Measurements from ENCODE around the gene RPL38. TPM values are rescaled to one million over a fixed set of nuclear protein-coding genes. Genes with fewer than 3 reads are reported as not detected.

The RPL38 gene
- 2,416 to 3,988 TPM (median 2,703 TPM) in 5 replicates for total RNA-seq (2022; extraction: Qiagen RNA extraction; ENCODE audit: low read depth)

DNA sequence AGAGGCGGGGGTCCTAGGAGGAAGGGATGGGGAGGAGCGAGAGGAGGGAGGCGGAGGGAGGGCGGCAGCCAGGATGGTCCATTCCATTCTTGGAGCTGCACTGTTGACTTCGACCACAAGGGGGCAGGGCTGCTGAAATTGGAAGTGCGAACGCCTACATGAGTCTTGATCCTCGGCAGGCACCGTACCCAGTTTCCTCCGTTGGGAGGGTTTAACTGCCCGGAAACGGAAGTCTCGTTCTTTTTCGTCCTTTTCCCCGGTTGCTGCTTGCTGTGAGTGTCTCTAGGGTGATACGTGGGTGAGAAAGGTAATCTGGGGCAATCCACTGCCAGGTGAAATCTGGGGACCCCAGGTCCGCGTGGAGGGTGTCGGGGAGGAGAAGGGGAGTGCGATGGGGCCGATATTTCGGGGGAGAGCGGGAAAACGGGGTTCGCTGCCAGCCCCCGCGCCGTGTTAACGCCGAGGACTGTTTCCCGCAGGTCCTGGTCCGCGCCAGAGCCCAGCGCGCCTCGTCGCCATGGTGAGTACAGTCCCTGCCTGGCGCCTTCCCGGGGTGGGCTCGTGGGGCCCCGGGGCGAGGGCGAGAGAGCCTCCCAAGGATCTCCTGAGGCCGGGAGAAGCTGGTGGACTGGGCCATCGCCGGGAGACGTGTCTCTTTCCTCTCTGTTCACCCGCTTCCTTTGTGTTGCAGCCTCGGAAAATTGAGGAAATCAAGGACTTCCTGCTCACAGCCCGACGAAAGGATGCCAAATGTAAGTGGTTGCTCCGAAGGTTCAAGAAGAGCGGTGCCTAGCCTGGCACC, at the start of gene RPL38:
RPL38 (plus strand) TSS at position 240 of the 802 bp plus-strand sequence; CDS start at position 518, 278 bp downstream.

DNA sequence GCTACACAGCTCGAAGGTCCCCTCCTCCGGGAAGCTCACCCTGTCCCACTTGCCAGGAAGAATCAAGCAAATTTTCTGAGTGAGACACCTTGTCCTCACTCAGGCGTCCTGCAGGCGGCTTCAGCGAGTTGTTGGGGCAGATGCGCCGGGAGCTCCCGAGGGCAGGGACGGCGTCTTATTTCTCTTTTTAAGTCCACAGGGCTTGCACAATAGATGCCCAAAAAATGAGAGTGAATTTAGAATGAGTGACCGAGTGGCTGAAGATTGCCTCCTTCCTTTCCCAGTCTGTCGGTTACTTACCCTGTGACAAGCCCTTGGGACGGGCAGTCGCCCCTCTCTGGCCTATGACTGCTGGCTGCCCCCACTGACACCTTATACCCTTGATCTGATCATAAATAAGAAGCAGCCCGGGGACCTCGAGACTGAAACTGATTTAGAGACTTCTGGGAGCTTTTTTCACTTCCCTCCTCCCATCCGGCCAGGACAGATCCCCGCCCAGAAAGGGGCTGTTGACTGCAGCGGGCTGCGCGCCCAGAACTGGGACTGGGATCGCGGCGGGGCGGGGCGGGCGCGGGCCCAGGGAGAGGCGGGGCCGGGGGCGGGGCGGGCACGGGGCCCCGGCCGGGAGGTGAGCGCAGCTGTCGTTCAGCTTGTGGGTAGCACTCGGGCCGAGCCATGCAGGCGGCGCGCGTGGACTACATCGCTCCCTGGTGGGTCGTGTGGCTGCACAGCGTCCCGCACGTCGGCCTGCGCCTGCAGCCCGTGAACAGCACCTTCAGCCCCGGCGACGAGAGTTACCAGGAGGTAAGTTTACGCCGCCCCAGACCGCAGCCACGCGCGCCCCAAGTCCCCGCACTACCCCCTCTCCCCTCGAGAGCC, 9.7 kb downstream of the RPL38 start, which contains the start of gene TTYH2:
TTYH2 (plus strand) TSS at position 659 of the 879 bp plus-strand sequence; CDS start at position 676, 17 bp downstream.

Other genes starting within 250 kb of the RPL38 start
- 2.0 to 3.7 TPM (median 2.0 TPM) in 5 replicates for gene TTYH2, start 9.9 kb downstream of the RPL38 start, total RNA-seq (2022; extraction: Qiagen RNA extraction; ENCODE audit: low read depth)
- not detected in 5 replicates for gene DNAI2, start 70.6 kb downstream of the RPL38 start, total RNA-seq (2022; extraction: Qiagen RNA extraction; ENCODE audit: low read depth)
- gene KIF19, start 122.5 kb downstream of the RPL38 start, total RNA-seq (2022; extraction: Qiagen RNA extraction; ENCODE audit: low read depth) = not detected in 5 replicates
- gene BTBD17, start 158.2 kb downstream of the RPL38 start, total RNA-seq (2022; extraction: Qiagen RNA extraction; ENCODE audit: low read depth) = not detected in 5 replicates
- gene GPR142, start 163.8 kb downstream of the RPL38 start, total RNA-seq (2022; extraction: Qiagen RNA extraction; ENCODE audit: low read depth) = not detected in 5 replicates
- gene GPRC5C, start 228.4 kb downstream of the RPL38 start, total RNA-seq (2022; extraction: Qiagen RNA extraction; ENCODE audit: low read depth) = 34.9 to 72.6 TPM (median 67.0 TPM) in 5 replicates